ENCODE results near the gene PALB2.

GRCh38 chr16:23670137-23670776 lies 29.1 kb upstream of the PALB2 start:
- TF ChIP-seq POLR2AphosphoS5 (IDR thresholded peaks at IDR 0.05; ENCODE audit: low read depth, low read length) (no peak), REST (IDR thresholded peaks at IDR 0.05; ENCODE audit: insufficient read depth in 1 of 2, low read depth in 2 of 2, low read length in 2 of 2) (no peak), TAF1 (IDR thresholded peaks at IDR 0.05; ENCODE audit: borderline replicate concordance, insufficient read depth, low read length) (no peak), SIN3A (IDR thresholded peaks at IDR 0.05; ENCODE audit: borderline replicate concordance, insufficient read depth, low read length) (no peak)

Measured in PFSK-1 (cell line).